ENCODE data around the gene ADGRG3. TPM values are rescaled to one million over a fixed set of nuclear protein-coding genes. Genes with fewer than 3 reads are reported as not detected.

Gene ADGRG3
- total and polyA plus RNA-seq, 2 experiments from 2014 or later, result not detected

GRCh38 chr16:57683636-57684545 lies 15.8 kb downstream of the ADGRG3 start:
- in situ Hi-C loops (cut with MboI), result no loop called here
- no peaks in the 10 kb centered on the region for H3K9me2 ChIP-seq (ENCODE audit: insufficient read depth)
- H3K79me2 ChIP-seq (ENCODE audit: insufficient read depth), result no peaks in the 10 kb centered on the region
- no peak for DNase-seq
- TF ChIP-seq EZH2 (IDR thresholded peaks at IDR 0.05; ENCODE audit: insufficient read depth, poor library complexity, severe bottlenecking) (no peak), EZH2phosphoT487 (IDR thresholded peaks at IDR 0.05; ENCODE audit: insufficient read depth, low read depth) (no peak)
- H3K27me3 ChIP-seq (replicated peaks; ENCODE audit: insufficient read depth), result peaks cover 6% of the 10 kb centered on the region
- H3K4me1 ChIP-seq (ENCODE audit: insufficient read depth), result no peaks in the 10 kb centered on the region
- no peaks in the 10 kb centered on the region for H3K9me3 ChIP-seq (ENCODE audit: low read depth)
- no peaks in the 10 kb centered on the region for H3F3A ChIP-seq (ENCODE audit: insufficient read depth)
- H3K9ac ChIP-seq, result no peak overlapping the region
- 63 to 70% methylated on average over 18 of the region's 18 CpGs for WGBS, 2 experiments (ENCODE audit: low coverage in 1 of 2, low lambda C conversion rate in 2 of 2, missing lambda C conversion rate in 2 of 2)
- H3K27ac ChIP-seq, result no peak overlapping the region
- no peak overlapping the region for H3K4me2 ChIP-seq (ENCODE audit: unreplicated experiment)
- no peaks in the 10 kb centered on the region for H3K36me3 ChIP-seq (ENCODE audit: low read depth)
- no peak overlapping the region for H3K4me3 ChIP-seq
- no peaks in the 10 kb centered on the region for H4K20me1 ChIP-seq (ENCODE audit: insufficient read depth)
- H2AFZ ChIP-seq, result no peak overlapping the region

GRCh38 chr16:57684626-57685358 lies 16.7 kb downstream of the ADGRG3 start:
- in situ Hi-C loops (cut with MboI), result no loop called here
- Histone ChIP-seq H3K36me3 (ENCODE audit: low read depth) (no peaks in the 10 kb centered on the region), H3K27ac (no peak overlapping the region), H3K9me2 (ENCODE audit: insufficient read depth) (no peaks in the 10 kb centered on the region), H3K4me1 (ENCODE audit: insufficient read depth) (no peaks in the 10 kb centered on the region), H4K20me1 (ENCODE audit: insufficient read depth) (no peaks in the 10 kb centered on the region), H3K4me3 (no peak overlapping the region), H3K9me3 (ENCODE audit: low read depth) (no peaks in the 10 kb centered on the region), H3K27me3 (replicated peaks; ENCODE audit: insufficient read depth) (peaks cover 3% of the 10 kb centered on the region), H3F3A (ENCODE audit: insufficient read depth) (no peaks in the 10 kb centered on the region), H3K79me2 (ENCODE audit: insufficient read depth) (no peaks in the 10 kb centered on the region), H3K9ac (no peak overlapping the region), H2AFZ (no peak overlapping the region), H3K4me2 (ENCODE audit: unreplicated experiment) (no peak overlapping the region)
- no peak for DNase-seq
- no peak for TF ChIP-seq EZH2phosphoT487 (IDR thresholded peaks at IDR 0.05; ENCODE audit: insufficient read depth, low read depth)
- TF ChIP-seq EZH2 (IDR thresholded peaks at IDR 0.05; ENCODE audit: insufficient read depth, poor library complexity, severe bottlenecking), result no peak
- WGBS, 2 experiments (ENCODE audit: low coverage in 1 of 2, low lambda C conversion rate in 2 of 2, missing lambda C conversion rate in 2 of 2), result 73 to 79% methylated on average over 8 of the region's 8 CpGs

GRCh38 chr16:57685633-57686032 lies 17.5 kb downstream of the ADGRG3 start:
- H3K4me3 ChIP-seq, result no peak overlapping the region
- no peak overlapping the region for H2AFZ ChIP-seq
- H3K9me3 ChIP-seq (ENCODE audit: low read depth), result no peaks in the 10 kb centered on the region
- H3K9me2 ChIP-seq (ENCODE audit: insufficient read depth), result no peaks in the 10 kb centered on the region
- H3F3A ChIP-seq (ENCODE audit: insufficient read depth), result no peaks in the 10 kb centered on the region
- peaks cover under 1% of the 10 kb centered on the region for H3K27me3 ChIP-seq (replicated peaks; ENCODE audit: insufficient read depth)
- in situ Hi-C loops (cut with MboI), result no loop called here
- no peak overlapping the region for H3K9ac ChIP-seq
- no peak for TF ChIP-seq EZH2phosphoT487 (IDR thresholded peaks at IDR 0.05; ENCODE audit: insufficient read depth, low read depth)
- TF ChIP-seq EZH2 (IDR thresholded peaks at IDR 0.05; ENCODE audit: insufficient read depth, poor library complexity, severe bottlenecking), result no peak
- DNase-seq, result no peak
- WGBS, 2 experiments (ENCODE audit: low coverage in 1 of 2, low lambda C conversion rate in 2 of 2, missing lambda C conversion rate in 2 of 2), result 69 to 80% methylated on average over 11 of the region's 11 CpGs
- no peaks in the 10 kb centered on the region for H3K79me2 ChIP-seq (ENCODE audit: insufficient read depth)
- no peak overlapping the region for H3K27ac ChIP-seq
- no peaks in the 10 kb centered on the region for H3K36me3 ChIP-seq (ENCODE audit: low read depth)
- H3K4me2 ChIP-seq (ENCODE audit: unreplicated experiment), result no peak overlapping the region
- no peaks in the 10 kb centered on the region for H4K20me1 ChIP-seq (ENCODE audit: insufficient read depth)
- H3K4me1 ChIP-seq (ENCODE audit: insufficient read depth), result no peaks in the 10 kb centered on the region

- Histone ChIP-seq H3K36me3 (ENCODE audit: low read depth) (no peaks in the 10 kb centered on the region), H3K27ac (no peak overlapping the region), H3K4me3 (no peak overlapping the region), H3K9me3 (ENCODE audit: low read depth) (no peaks in the 10 kb centered on the region), H3F3A (ENCODE audit: insufficient read depth) (no peaks in the 10 kb centered on the region), H3K9me2 (ENCODE audit: insufficient read depth) (no peaks in the 10 kb centered on the region), H3K4me2 (ENCODE audit: unreplicated experiment) (no peak overlapping the region), H4K20me1 (ENCODE audit: insufficient read depth) (no peaks in the 10 kb centered on the region), H3K4me1 (ENCODE audit: insufficient read depth) (no peaks in the 10 kb centered on the region), H3K27me3 (replicated peaks; ENCODE audit: insufficient read depth) (no peaks in the 10 kb centered on the region; the same call in 1 of the 2 replicates), H3K9ac (no peak overlapping the region), H2AFZ (no peak overlapping the region), H3K79me2 (ENCODE audit: insufficient read depth) (no peaks in the 10 kb centered on the region)
- no peak for TF ChIP-seq EZH2phosphoT487 (IDR thresholded peaks at IDR 0.05; ENCODE audit: insufficient read depth, low read depth)
- no peak for TF ChIP-seq EZH2 (IDR thresholded peaks at IDR 0.05; ENCODE audit: insufficient read depth, poor library complexity, severe bottlenecking)
- in situ Hi-C loops (cut with MboI), result no loop called here
- 78 to 80% methylated on average over 4 of the region's 4 CpGs for WGBS, 2 experiments (ENCODE audit: low coverage in 1 of 2, low lambda C conversion rate in 2 of 2, missing lambda C conversion rate in 2 of 2)
- DNase-seq, result no peak
These were observed 18.5 kb downstream of the ADGRG3 start for GRCh38 chr16:57686577-57686976.
